H1 (cell line): ENCODE results near the gene NKAIN1. TPM values are rescaled to one million over a fixed set of nuclear protein-coding genes. Genes with fewer than 3 reads are reported as not detected.

ENCODE experiments used
- CTCF ChIA-PET: fragments of 300-600 bp; sonication (Branson Sonifier 250); formaldehyde crosslinking; loops from one replicate; lab custom pipeline; 2021; ENCODE audit not compliant: partially characterized antibody; lab: Charles Lee
- POLR2A ChIA-PET: fragments of 300-600 bp; sonication (Branson Sonifier 250); formaldehyde crosslinking; loops from one replicate; lab custom pipeline; 2021; ENCODE audit warnings: inconsistent platforms; ENCODE audit not compliant: partially characterized antibody; lab: Charles Lee
- DNase-seq, 2 experiments: peaks; one replicate each; pipeline versions ENCODE4 v3.0.0 to v3.0.0-alpha.2; 2010 to 2022; ENCODE audit warnings: low spot score in 2 of 2, low read depth in 1 of 2, mixed read lengths in 1 of 2
- FAIRE-seq: peaks from 2 replicates; lab custom pipeline; 2011; peaks lifted over from hg19 to GRCh38; lab: Jason Lieb, UNC
- H2AFZ ChIP-seq: 2 replicates; pipeline ENCODE4 v1.8.1; 2012; ENCODE audit warnings: low read length, inconsistent platforms
- H2AK5ac ChIP-seq: 2 replicates; pipeline ENCODE4 v1.6.1; 2013; ENCODE audit warnings: low read depth, low read length
- H2BK120ac ChIP-seq: replicated peaks from 2 replicates; pipeline ENCODE3; 2013; ENCODE audit warnings: low read depth, low read length, inconsistent platforms
- H2BK12ac ChIP-seq: 2 replicates; pipeline ENCODE4 v1.6.1; 2013; ENCODE audit warnings: low read depth, low read length
- H2BK15ac ChIP-seq: 2 replicates; pipeline ENCODE4 v1.6.1; 2013; ENCODE audit warnings: low read length
- H2BK20ac ChIP-seq: 2 replicates; pipeline ENCODE4 v1.6.1; 2013; ENCODE audit warnings: low read length
- H2BK5ac ChIP-seq: 2 replicates; pipeline ENCODE4 v1.6.1; 2013; ENCODE audit warnings: low read depth, low read length
- H3K14ac ChIP-seq: 2 replicates; pipeline ENCODE4 v1.6.1; 2013; ENCODE audit warnings: inconsistent platforms; ENCODE audit not compliant: insufficient read length
- H3K18ac ChIP-seq: 2 replicates; pipeline ENCODE4 v1.6.1; 2013; ENCODE audit warnings: low read length; ENCODE audit errors: extremely low read depth
- H3K23ac ChIP-seq: 2 replicates; pipeline ENCODE4 v1.6.1; 2013; ENCODE audit warnings: inconsistent platforms; ENCODE audit not compliant: insufficient read length
- H3K23me2 ChIP-seq: 2 replicates; pipeline ENCODE4 v1.6.1; 2013; ENCODE audit warnings: low read depth, low read length
- H3K27ac ChIP-seq: 2 replicates; pipeline ENCODE4 v1.6.1; 2011; ENCODE audit warnings: low read depth, low read length, inconsistent platforms
- H3K27me3 ChIP-seq, 4 experiments: replicated peaks in 1 of 4; 1 replicate in 1 of 4; 2 replicates in 3 of 4; pipeline versions ENCODE4 v1.6.1 to v1.8.1; 2011 to 2013; ENCODE audit warnings: low read length in 3 of 4, mild to moderate bottlenecking in 3 of 4, inconsistent platforms in 2 of 4, mixed read lengths in 2 of 4, moderate library complexity in 1 of 4; ENCODE audit not compliant: control insufficient read depth in 3 of 4, insufficient read depth in 3 of 4; ENCODE audit errors: extremely low read depth in 1 of 4
- H3K36me3 ChIP-seq, 4 experiments: 2 replicates each; pipeline versions ENCODE4 v1.6.1 to v1.8.1; 2011 to 2013; ENCODE audit warnings: mild to moderate bottlenecking in 4 of 4, low read length in 3 of 4, moderate library complexity in 2 of 4, control low read depth in 1 of 4, inconsistent platforms in 1 of 4; ENCODE audit not compliant: insufficient read depth in 4 of 4, control insufficient read depth in 2 of 4
- H3K4ac ChIP-seq: replicated peaks from 2 replicates; pipeline ENCODE3; 2013; ENCODE audit warnings: low read length, low read depth, mixed read lengths, inconsistent platforms; ENCODE audit not compliant: insufficient read length
- H3K4me1 ChIP-seq, 4 experiments: replicated peaks in 1 of 4; 1 replicate in 1 of 4; 2 replicates in 3 of 4; pipeline versions ENCODE4 v1.6.1 to v1.8.1; 2011 to 2013; ENCODE audit warnings: low read length in 3 of 4, inconsistent platforms in 2 of 4, mixed read lengths in 1 of 4; ENCODE audit not compliant: insufficient read depth in 4 of 4, control insufficient read depth in 3 of 4
- H3K4me2 ChIP-seq, 2 experiments: 2 replicates each; pipeline versions ENCODE4 v1.6.1 to v1.8.1; 2011 to 2013; ENCODE audit warnings: low read depth in 2 of 2, low read length in 2 of 2, control low read depth in 1 of 2, inconsistent platforms in 1 of 2, mild to moderate bottlenecking in 1 of 2; ENCODE audit not compliant: insufficient read depth in 1 of 2
- H3K4me3 ChIP-seq, 4 experiments: fragments of 200-600, 300-600 bp in 1 of 4; sonication (generic), shearing (Covaris generic), sonication (Bioruptor Twin) in 1 of 4; 2 replicates each; pipeline versions ENCODE4 v1.5.1 to v1.8.1; 2011 to 2016; ENCODE audit warnings: low read length in 4 of 4, low read depth in 3 of 4, control low read depth in 2 of 4, inconsistent platforms in 2 of 4, mild to moderate bottlenecking in 2 of 4, mixed read lengths in 1 of 4, moderate library complexity in 1 of 4; ENCODE audit not compliant: insufficient read depth in 2 of 4; ENCODE audit errors: extremely low read depth in 1 of 4
- H3K56ac ChIP-seq: replicated peaks from 2 replicates; pipeline ENCODE3; 2013; ENCODE audit warnings: low read depth, mild to moderate bottlenecking, mixed read lengths, low read length, inconsistent platforms; ENCODE audit not compliant: insufficient read length
- H3K79me1 ChIP-seq: 2 replicates; pipeline ENCODE4 v1.6.1; 2013; ENCODE audit warnings: low read depth, low read length, control low read depth
- H3K79me2 ChIP-seq, 2 experiments: 2 replicates each; pipeline versions ENCODE4 v1.6.1 to v1.8.1; 2012 to 2013; ENCODE audit warnings: low read length in 2 of 2, mild to moderate bottlenecking in 2 of 2, inconsistent platforms in 1 of 2; ENCODE audit not compliant: insufficient read depth in 2 of 2, control insufficient read depth in 1 of 2
- H3K9ac ChIP-seq, 4 experiments: replicated peaks in 1 of 4; 1 replicate in 1 of 4; 2 replicates in 3 of 4; pipeline versions ENCODE4 v1.6.1 to v1.8.1; 2011 to 2013; ENCODE audit warnings: low read depth in 3 of 4, low read length in 3 of 4, control low read depth in 2 of 4, mild to moderate bottlenecking in 2 of 4, moderate library complexity in 2 of 4, inconsistent platforms in 1 of 4; ENCODE audit errors: extremely low read depth in 1 of 4
- H3K9me3 ChIP-seq, 2 experiments: 2 replicates each; pipeline versions ENCODE4 v1.6.1 to v1.8.1; 2012 to 2013; ENCODE audit warnings: mild to moderate bottlenecking in 2 of 2, moderate library complexity in 2 of 2, control low read depth in 1 of 2, inconsistent platforms in 1 of 2, low read depth in 1 of 2, low read length in 1 of 2, mixed read lengths in 1 of 2; ENCODE audit not compliant: insufficient read depth in 2 of 2
- H4K20me1 ChIP-seq, 2 experiments: replicated peaks in 1 of 2; 2 replicates each; pipeline versions ENCODE3 to v1.8.1; 2011 to 2013; ENCODE audit warnings: inconsistent platforms in 2 of 2, low read length in 2 of 2, mild to moderate bottlenecking in 1 of 2; ENCODE audit not compliant: insufficient read depth in 2 of 2, control insufficient read depth in 1 of 2
- H4K5ac ChIP-seq: 2 replicates; pipeline ENCODE4 v1.6.1; 2013; ENCODE audit warnings: low read length, low read depth, mixed read lengths, inconsistent platforms; ENCODE audit not compliant: insufficient read length
- H4K8ac ChIP-seq: 2 replicates; pipeline ENCODE4 v1.8.0; 2013; ENCODE audit warnings: mild to moderate bottlenecking, moderate library complexity, low read length, inconsistent platforms; ENCODE audit not compliant: insufficient read depth; ENCODE audit errors: extremely low read depth
- H4K91ac ChIP-seq: replicated peaks from 2 replicates; pipeline ENCODE3; 2013; ENCODE audit warnings: low read length, mixed read lengths, inconsistent platforms; ENCODE audit not compliant: insufficient read length
- BRCA1 ChIP-seq: IDR thresholded peaks from 2 replicates; pipeline ENCODE4 v1.6.1; 2012; ENCODE audit warnings: low read depth, low read length, improper control_type of control experiment
- WGBS, 2 experiments: shearing (Covaris generic) in 1 of 2; methylation state at CpG; one replicate each; pipeline versions ENCODE4 v1.1.6 to v1.1.7; 2013 to 2015; ENCODE audit warnings: low lambda C conversion rate in 2 of 2, mixed read lengths in 2 of 2, inconsistent platforms in 1 of 2, low coverage in 1 of 2, missing lambda C conversion rate in 1 of 2; ENCODE audit not compliant: insufficient replicate concordance in 2 of 2, insufficient coverage in 1 of 2, insufficient read length in 1 of 2; ENCODE audit errors: extremely low coverage in 1 of 2, missing lambda C conversion rate in 1 of 2; 5-methylcytosine and 5-hydroxymethylcytosine counted together
- polyA plus RNA-seq, 7 experiments: library from polyadenylated mRNA; depleted of rRNA in 3 of 7; stranded (reverse) in 5 of 7; unstranded in 2 of 7; fragments of >200 nt in 5 of 7; fragments of 200-250 nt in 2 of 7; gene quantifications; 1 replicate in 5 of 7; 2 replicates in 1 of 7; 4 replicates in 1 of 7; pipeline versions ENCODE4 v1.2.1 to v1.2.3, GENCODE V29; 2011 to 2013; ENCODE audit warnings: missing spikeins in 2 of 7, mixed read lengths in 2 of 7
- total RNA-seq: library from RNA; stranded (reverse); fragmentation: NEBNext Ultra II Directional; extraction: Animal tissue kit (Norgen Biotek cat#: 25700); gene quantifications from 2 replicates; pipeline ENCODE4 v1.2.1, GENCODE V29; 2021

The NKAIN1 gene
- total and polyA plus RNA-seq, 2 of the 8 experiments (the other 6 are each of a cell fraction or from before 2014, with no cell fraction given), result 59.3 to 66.9 TPM

- H2BK12ac ChIP-seq, result no peak overlapping the region
- no peak overlapping the region for H2BK120ac ChIP-seq
- no peaks in the 10 kb centered on the region for H3K36me3 ChIP-seq
- H3K9me3 ChIP-seq, result no peaks in the 10 kb centered on the region
- no peak overlapping the region for H2BK20ac ChIP-seq
- H3K14ac ChIP-seq, result no peak overlapping the region
- no peaks in the 10 kb centered on the region for H4K20me1 ChIP-seq
- DNase-seq, result no peak
- H3K56ac ChIP-seq, result no peak overlapping the region
- 95% methylated on average over 7 of the region's 7 CpGs; no CpG with 5 or more reads in 1 of the 2 experiments for WGBS, 2 experiments
- no peak overlapping the region for H2AFZ ChIP-seq
- no peak overlapping the region for H3K4ac ChIP-seq
- H3K4me2 ChIP-seq, result no peak overlapping the region
- H3K23ac ChIP-seq, result no peak overlapping the region
- H3K9ac ChIP-seq, result no peak overlapping the region
- H3K23me2 ChIP-seq, result no peaks in the 10 kb centered on the region
- H3K4me1 ChIP-seq, result no peaks in the 10 kb centered on the region; a peak in 1 of 7 replicates
- H4K5ac ChIP-seq, result no peak overlapping the region
- H3K27me3 ChIP-seq, result no peaks in the 10 kb centered on the region
- no peak overlapping the region for H3K18ac ChIP-seq
- H3K79me1 ChIP-seq, result no peaks in the 10 kb centered on the region
- H4K8ac ChIP-seq, result no peak overlapping the region
- CTCF ChIA-PET, result interaction anchor here (0.6 to 1.4 kb wide), 4 partner anchors 13 to 167 kb away, joined by 3 to 6 read pairs (median 3); no protein-coding TSS in a partner anchor
- no peak overlapping the region for H2BK15ac ChIP-seq
- H3K79me2 ChIP-seq, result no peaks in the 10 kb centered on the region
- no peak for FAIRE-seq
- no peak overlapping the region for H3K4me3 ChIP-seq
- no peak overlapping the region for H2BK5ac ChIP-seq
- H4K91ac ChIP-seq, result no peak overlapping the region
- H3K27ac ChIP-seq, result no peak overlapping the region
- H2AK5ac ChIP-seq, result no peak overlapping the region
- POLR2A ChIA-PET, result interaction anchor here (0.8 to 1.1 kb wide), 2 partner anchors 12 to 75 kb away, joined by 3 to 4 read pairs; partner anchors contain the start of gene PUM1
- no peak for TF ChIP-seq BRCA1
Measured at GRCh38 chr1:31140299-31140698, 99.4 kb downstream of the NKAIN1 start.
